GM12878 (cell line): ENCODE measurements around the gene MYL11. TPM values are rescaled to one million over a fixed set of nuclear protein-coding genes. Genes with fewer than 3 reads are reported as not detected.
A peak's percentile ranks its signal among the peaks of the same experiment; 100 is the strongest.

Experiments used
- ASH2L ChIP-seq: fragments of 300-600, 200-600 bp; sonication (generic); IDR thresholded peaks from 2 replicates; pipeline ENCODE4 v1.6.1; 2017; ENCODE audit warnings: low read depth, mild to moderate bottlenecking, borderline replicate concordance
- BCL3 ChIP-seq: IDR thresholded peaks from 2 replicates; pipeline ENCODE4 v1.6.1; 2011; ENCODE audit warnings: borderline replicate concordance, low read depth, mild to moderate bottlenecking, moderate library complexity, low read length; ENCODE audit not compliant: insufficient read depth, poor library complexity, severe bottlenecking
- CBFB ChIP-seq: IDR thresholded peaks from 2 replicates; pipeline ENCODE4 v1.6.1; 2016; ENCODE audit warnings: antibody characterized with exemption, low read depth
- CEBPZ ChIP-seq: fragments of 150-350 bp; IDR thresholded peaks from 2 replicates; pipeline ENCODE4 v1.6.1; 2016; ENCODE audit warnings: low read depth, low read length
- CREB1 ChIP-seq: IDR thresholded peaks from 2 replicates; pipeline ENCODE4 v1.6.1; 2012; ENCODE audit warnings: low read depth, mild to moderate bottlenecking, inconsistent platforms
- GABPA ChIP-seq: IDR thresholded peaks from 2 replicates; pipeline ENCODE4 v1.6.1; 2014; ENCODE audit warnings: antibody characterized with exemption, low read depth, mild to moderate bottlenecking, inconsistent platforms
- MEF2A ChIP-seq: IDR thresholded peaks from 2 replicates; pipeline ENCODE4 v1.6.1; 2011; ENCODE audit warnings: low read depth, mild to moderate bottlenecking, low read length, moderate library complexity; ENCODE audit not compliant: insufficient read depth
- MTA3 ChIP-seq: IDR thresholded peaks from 2 replicates; pipeline ENCODE4 v1.6.1; 2012; ENCODE audit warnings: low read length, inconsistent platforms, borderline replicate concordance
- MYC ChIP-seq: IDR thresholded peaks from 2 replicates; pipeline ENCODE4 v1.6.1; 2011; ENCODE audit warnings: mild to moderate bottlenecking, low read length, moderate library complexity, inconsistent platforms; ENCODE audit not compliant: insufficient read depth, insufficient replicate concordance, insufficient read length, severe bottlenecking
- NFYB ChIP-seq: IDR thresholded peaks from 2 replicates; pipeline ENCODE4 v1.6.1; 2011; ENCODE audit warnings: low read depth, mild to moderate bottlenecking, low read length, improper control_type of control experiment, moderate library complexity; ENCODE audit not compliant: insufficient read depth
- PAX5 ChIP-seq: IDR thresholded peaks from 2 replicates; pipeline ENCODE4 v1.6.1; 2011; ENCODE audit warnings: low read depth, low read length, borderline replicate concordance
- POLR2A ChIP-seq: IDR thresholded peaks from 2 replicates; pipeline ENCODE4 v1.6.1; 2011; ENCODE audit warnings: low read depth, mild to moderate bottlenecking, low read length
- POLR2AphosphoS5 ChIP-seq: IDR thresholded peaks from 2 replicates; pipeline ENCODE4 v1.6.1; 2011; ENCODE audit warnings: mild to moderate bottlenecking, low read length, inconsistent platforms
- RAD21 ChIP-seq: IDR thresholded peaks from 2 replicates; pipeline ENCODE4 v1.6.1; 2011; ENCODE audit warnings: mild to moderate bottlenecking, low read depth, low read length, moderate library complexity; ENCODE audit not compliant: insufficient read depth
- RUNX3 ChIP-seq: IDR thresholded peaks from 2 replicates; pipeline ENCODE4 v1.6.1; 2012; ENCODE audit warnings: low read length, inconsistent platforms
- SIX5 ChIP-seq: IDR thresholded peaks from 2 replicates; pipeline ENCODE4 v1.6.1; 2011; ENCODE audit warnings: mild to moderate bottlenecking, low read depth, low read length, moderate library complexity; ENCODE audit not compliant: severe bottlenecking
- SP1 ChIP-seq: IDR thresholded peaks from one replicate; pipeline ENCODE4 v1.6.1; 2011; ENCODE audit warnings: low read depth, low read length
- SUZ12 ChIP-seq: fragments of 200-600 bp; sonication (generic); IDR thresholded peaks from one replicate; pipeline ENCODE4 v1.6.1; 2018; ENCODE audit warnings: antibody characterized with exemption, mild to moderate bottlenecking; ENCODE audit not compliant: unreplicated experiment
- ZBTB33 ChIP-seq: fragments of 450-650 bp; IDR thresholded peaks from 2 replicates; pipeline ENCODE4 v1.6.1; 2017; ENCODE audit warnings: mild to moderate bottlenecking
- ZNF217 ChIP-seq: fragments of 450-650 bp; IDR thresholded peaks from 2 replicates; pipeline ENCODE4 v1.6.1; 2017; ENCODE audit warnings: antibody characterized with exemption, mild to moderate bottlenecking
- ZNF687 ChIP-seq: fragments of 450-650 bp; IDR thresholded peaks from 2 replicates; pipeline ENCODE4 v1.6.1; 2017; ENCODE audit warnings: mild to moderate bottlenecking, moderate library complexity
- polyA plus RNA-seq, 11 experiments: library from polyadenylated mRNA; depleted of rRNA in 4 of 11; unstranded in 6 of 11; stranded (reverse) in 5 of 11; fragments of >200 nt; fragmentation: Nextera tagmentation in 4 of 11; fragmentation: Illumina TruSeq in 1 of 11; extraction: Ambion mirVana in 4 of 11; extraction: Trizol in 1 of 11; gene quantifications; 1 replicate in 1 of 11; 2 replicates in 10 of 11; pipeline versions ENCODE4 v1.2.1 to v1.2.3, GENCODE V29; 2011 to 2016; ENCODE audit warnings: inconsistent platforms in 2 of 11, missing spikeins in 2 of 11, low read depth in 1 of 11
- total RNA-seq, 4 experiments: library from RNA; depleted of rRNA in 3 of 4; stranded (reverse); fragments of >200 nt in 3 of 4; fragmentation: Illumina TruSeq in 1 of 4; extraction: Trizol in 1 of 4; gene quantifications; 2 replicates each; pipeline versions ENCODE4 v1.2.1 to v1.2.3, GENCODE V29; 2013 to 2021

Gene MYL11
- total and polyA plus RNA-seq, 10 of the 15 experiments (the other 5 are each of a cell fraction or from before 2014, with no cell fraction given): 0.19 to 1.2 (median 0.61) TPM; not detected in 5

- TF ChIP-seq SP1 (no peak), SUZ12 (no peak), POLR2AphosphoS5 (peak; percentile 49; the same call in 1 of the 2 replicates), SIX5 (no peak), BCL3 (no peak), ZBTB33 (no peak), CBFB (no peak), MEF2A (no peak), MTA3 (no peak), ZNF687 (no peak), RAD21 (peak; percentile 7; the same call in 1 of the 2 replicates), CREB1 (no peak), PAX5 (no peak; the same call in 1 of the 2 replicates), POLR2A (peak; percentile 73; the same call in 1 of the 2 replicates), ZNF217 (no peak), CEBPZ (no peak), NFYB (peak; percentile 56), RUNX3 (peak; percentile 12), ASH2L (no peak), GABPA (no peak), MYC (no peak)
Measured at GRCh38 chr16:30371248-30371816, 3.3 kb upstream of the MYL11 start (continued).
